CD4-positive, alpha-beta T cell (primary cell): ENCODE measurements around the gene EID2. TPM values are rescaled to one million over a fixed set of nuclear protein-coding genes. Genes with fewer than 3 reads are reported as not detected.

ENCODE experiments used
- ATAC-seq: fragments of 200-7000 bp; cut with Tn5 transposase; one replicate; pipeline ENCODE4 v1.10.0; 2022; ENCODE audit warnings: mild to moderate bottlenecking; ENCODE audit not compliant: poor library complexity
- CTCF ChIA-PET: fragments of 350-600 bp; sonication (Branson Sonifier 250); formaldehyde crosslinking; loops from one replicate; lab custom pipeline; 2021; ENCODE audit warnings: antibody characterized with exemption, inconsistent platforms; lab: Charles Lee
- POLR2A ChIA-PET: fragments of 350-600 bp; sonication (Branson Sonifier 250); formaldehyde crosslinking; loops from one replicate; lab custom pipeline; 2021; ENCODE audit warnings: antibody characterized with exemption, inconsistent platforms; lab: Charles Lee
- DNase-seq, 14 experiments: peaks; one replicate each; pipeline ENCODE4 v3.0.0-alpha.2; 2013 to 2020; ENCODE audit warnings: mixed read lengths in 2 of 14
- H3K27ac ChIP-seq, 2 donors: one replicate each; pipeline versions ENCODE4 v1.5.1 to v1.7.0; 2013; ENCODE audit warnings: low read length in 2 of 2, low read depth in 1 of 2, mild to moderate bottlenecking in 1 of 2
- H3K27me3 ChIP-seq, 2 experiments: 1 replicate in 1 of 2; 2 replicates in 1 of 2; pipeline versions ENCODE4 v1.6.1 to v1.7.0; 2013; ENCODE audit warnings: low read length in 2 of 2, control low read depth in 1 of 2, mild to moderate bottlenecking in 1 of 2, moderate library complexity in 1 of 2; ENCODE audit not compliant: insufficient read depth in 2 of 2, control insufficient read depth in 1 of 2
- H3K36me3 ChIP-seq: one replicate; pipeline ENCODE4 v1.6.1; 2013; ENCODE audit warnings: low read length, control low read depth; ENCODE audit not compliant: insufficient read depth
- H3K4me1 ChIP-seq: one replicate; pipeline ENCODE4 v1.6.1; 2013; ENCODE audit warnings: low read length, control low read depth; ENCODE audit not compliant: insufficient read depth
- H3K4me3 ChIP-seq: one replicate; pipeline ENCODE4 v1.5.1; 2013; ENCODE audit warnings: mild to moderate bottlenecking, low read length, moderate library complexity
- H3K9me3 ChIP-seq, 2 experiments: 1 replicate in 1 of 2; 2 replicates in 1 of 2; pipeline versions ENCODE4 v1.6.1 to v1.7.0; 2013; ENCODE audit warnings: low read length in 2 of 2, mild to moderate bottlenecking in 2 of 2, control low read depth in 1 of 2, moderate library complexity in 1 of 2; ENCODE audit not compliant: control insufficient read depth in 1 of 2, insufficient read depth in 1 of 2
- H3K27ac Mint-ChIP-seq: one replicate; pipeline ENCODE4 v1.8.0; 2020; ENCODE audit warnings: mixed read lengths
- H3K27me3 Mint-ChIP-seq: one replicate; pipeline ENCODE4 v1.8.0; 2021; ENCODE audit warnings: mixed read lengths
- H3K36me3 Mint-ChIP-seq: one replicate; pipeline ENCODE4 v1.8.0; 2021; ENCODE audit warnings: low read depth, mixed read lengths
- H3K4me1 Mint-ChIP-seq: one replicate; pipeline ENCODE4 v1.8.0; 2021; ENCODE audit warnings: low read depth, mixed read lengths
- H3K4me3 Mint-ChIP-seq: one replicate; pipeline ENCODE4 v1.8.0; 2020; ENCODE audit warnings: mild to moderate bottlenecking, mixed read lengths
- H3K9me3 Mint-ChIP-seq: one replicate; pipeline ENCODE4 v1.8.0; 2020; ENCODE audit warnings: mixed read lengths
- intact Hi-C, 2 experiments: fragments of 100-400 bp; cut with DNase I in 1 of 2; cut with micrococcal nuclease in 1 of 2; formaldehyde crosslinking; loops; one replicate each; pipeline versions ENCODE4 v1.15.1 to v1.9.0; 2023 to 2025; cut with DNase I, micrococcal nuclease
- total RNA-seq, 174 experiments: library from RNA in 2 of 174; stranded (reverse) in 2 of 174; gene quantifications; one replicate each; pipeline ENCODE4 v1.2.3 and lab custom pipeline; 2021 to 2026
- TF ChIP-seq, protein P1 (sequence below): fragments of 200-600 bp; IDR thresholded peaks from one replicate; pipeline ENCODE4 v1.8.0; 2022; ENCODE audit warnings: antibody characterized with exemption, mild to moderate bottlenecking

EID2 gene
- total RNA-seq, 2 experiments from 2014 or later = 17.2 to 18.1 TPM

- Histone ChIP-seq H3K27me3 (peaks cover 30 to 47% of the 10 kb centered on the region in 2 experiments), H3K4me3 (peak overlapping the region; percentile 10), H3K36me3 (no peaks in the 10 kb centered on the region), H3K4me1 (peaks cover 28% of the 10 kb centered on the region), H3K27ac (no peak overlapping the region), H3K9me3 (peaks cover 0 to 15% of the 10 kb centered on the region in 2 experiments)
- TF ChIP-seq, protein P1, sequence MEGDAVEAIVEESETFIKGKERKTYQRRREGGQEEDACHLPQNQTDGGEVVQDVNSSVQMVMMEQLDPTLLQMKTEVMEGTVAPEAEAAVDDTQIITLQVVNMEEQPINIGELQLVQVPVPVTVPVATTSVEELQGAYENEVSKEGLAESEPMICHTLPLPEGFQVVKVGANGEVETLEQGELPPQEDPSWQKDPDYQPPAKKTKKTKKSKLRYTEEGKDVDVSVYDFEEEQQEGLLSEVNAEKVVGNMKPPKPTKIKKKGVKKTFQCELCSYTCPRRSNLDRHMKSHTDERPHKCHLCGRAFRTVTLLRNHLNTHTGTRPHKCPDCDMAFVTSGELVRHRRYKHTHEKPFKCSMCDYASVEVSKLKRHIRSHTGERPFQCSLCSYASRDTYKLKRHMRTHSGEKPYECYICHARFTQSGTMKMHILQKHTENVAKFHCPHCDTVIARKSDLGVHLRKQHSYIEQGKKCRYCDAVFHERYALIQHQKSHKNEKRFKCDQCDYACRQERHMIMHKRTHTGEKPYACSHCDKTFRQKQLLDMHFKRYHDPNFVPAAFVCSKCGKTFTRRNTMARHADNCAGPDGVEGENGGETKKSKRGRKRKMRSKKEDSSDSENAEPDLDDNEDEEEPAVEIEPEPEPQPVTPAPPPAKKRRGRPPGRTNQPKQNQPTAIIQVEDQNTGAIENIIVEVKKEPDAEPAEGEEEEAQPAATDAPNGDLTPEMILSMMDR = peak; percentile 3
- intact Hi-C loops = no loop called here
- POLR2A ChIA-PET = interaction anchor here (0.8 to 1.1 kb wide), 2 partner anchors 16 to 18 kb away, joined by 3 to 5 read pairs; partner anchors contain the start of gene TIMM50
- ATAC-seq (peak; percentile 45), DNase-seq (peak in 3 of 14 experiments; percentile 43 to 57 (median 47))
- peak overlapping the region; percentile 31 for H3K4me3 Mint-ChIP-seq
- no peaks in the 10 kb centered on the region for H3K9me3 Mint-ChIP-seq
- H3K36me3 Mint-ChIP-seq = no peaks in the 10 kb centered on the region
- H3K27me3 Mint-ChIP-seq = peaks cover 48% of the 10 kb centered on the region
- H3K4me1 Mint-ChIP-seq = peaks cover 19% of the 10 kb centered on the region
- no peak overlapping the region for H3K27ac Mint-ChIP-seq
- CTCF ChIA-PET = interaction anchor here (1.0 to 1.8 kb wide), 3 partner anchors 24 to 174 kb away, joined by 4 to 8 read pairs (median 4); partner anchors contain the start of gene EID2B
These were observed 41.8 kb downstream of the EID2 start for GRCh38 chr19:39497996-39498797.

DNA sequence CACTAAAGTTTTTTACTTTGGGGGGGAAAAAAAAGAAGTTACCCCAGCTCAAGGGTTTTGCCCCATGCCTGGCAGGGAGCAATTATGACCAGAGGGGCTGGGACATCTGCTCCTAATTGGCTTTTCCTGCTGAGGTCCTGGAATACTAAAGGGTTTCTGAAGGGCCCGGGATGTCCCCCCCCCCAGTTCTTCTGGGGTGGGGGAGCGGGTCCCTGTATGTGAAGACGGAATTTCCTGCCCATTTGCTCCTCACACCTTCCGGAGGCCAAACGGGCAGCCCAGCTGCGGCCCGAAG lies 42.3 kb downstream of the EID2 start:
- no peak overlapping the region for H3K4me3 Mint-ChIP-seq
- peaks cover 16% of the 10 kb centered on the region for H3K4me1 Mint-ChIP-seq
- intact Hi-C loops = no loop called here
- ATAC-seq = no peak
- H3K9me3 ChIP-seq = peaks cover 0 to 14% of the 10 kb centered on the region in 2 experiments
- H3K9me3 Mint-ChIP-seq = no peaks in the 10 kb centered on the region
- H3K27me3 Mint-ChIP-seq = peaks cover 44% of the 10 kb centered on the region
- no peak overlapping the region for H3K4me3 ChIP-seq
- no peak for DNase-seq
- no peak overlapping the region for H3K27ac ChIP-seq
- H3K4me1 ChIP-seq = peaks cover 24% of the 10 kb centered on the region
- H3K36me3 Mint-ChIP-seq = peaks cover 4% of the 10 kb centered on the region
- H3K27me3 ChIP-seq = peaks cover 30 to 45% of the 10 kb centered on the region in 2 experiments
- H3K27ac Mint-ChIP-seq = no peak overlapping the region
- ChIA-PET POLR2A (interaction anchor here (0.8 to 1.1 kb wide), 2 partner anchors 17 kb away, joined by 3 to 5 read pairs; partner anchors contain the start of gene TIMM50), CTCF (interaction anchor here (1.0 to 1.8 kb wide), 3 partner anchors 24 to 174 kb away, joined by 4 to 8 read pairs (median 4); partner anchors contain the start of gene EID2B)
- TF ChIP-seq, protein P1 = peak; percentile 21
- no peaks in the 10 kb centered on the region for H3K36me3 ChIP-seq

DNA sequence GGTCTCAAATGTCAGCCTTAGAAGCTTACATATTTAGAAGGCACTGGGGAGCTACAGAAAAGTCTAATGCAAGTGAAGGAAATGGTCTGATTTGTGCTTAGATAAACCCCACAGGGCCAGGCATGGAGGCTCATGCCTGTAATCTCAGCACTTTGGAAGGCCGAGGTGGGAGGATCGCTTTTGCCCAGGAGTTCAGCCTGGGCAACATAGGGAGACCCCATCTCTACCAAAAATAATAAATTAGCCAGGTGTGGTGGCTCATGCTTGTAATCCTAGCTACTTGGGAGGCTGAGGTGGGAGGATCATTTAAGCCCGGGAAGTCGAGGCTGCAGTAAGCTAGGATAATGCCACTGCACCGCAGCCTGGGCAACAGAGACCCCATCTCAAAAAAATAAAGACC lies 43.9 kb downstream of the EID2 start:
- no peaks in the 10 kb centered on the region for H3K9me3 Mint-ChIP-seq
- H3K27ac Mint-ChIP-seq = no peak overlapping the region
- no peak overlapping the region for H3K4me3 Mint-ChIP-seq
- CTCF ChIA-PET = no interaction called here
- H3K27me3 Mint-ChIP-seq = peaks cover 37% of the 10 kb centered on the region
- TF ChIP-seq, protein P1 = no peak
- Histone ChIP-seq H3K27me3 (peaks cover 30 to 33% of the 10 kb centered on the region in 2 experiments), H3K36me3 (peaks cover 4% of the 10 kb centered on the region), H3K4me3 (no peak overlapping the region), H3K4me1 (peaks cover 20% of the 10 kb centered on the region), H3K9me3 (peaks cover 0 to 8% of the 10 kb centered on the region in 2 experiments), H3K27ac (no peak overlapping the region)
- intact Hi-C loops = no loop called here
- H3K4me1 Mint-ChIP-seq = peaks cover 16% of the 10 kb centered on the region
- ATAC-seq (no peak), DNase-seq (no peak)
- POLR2A ChIA-PET = interaction anchor here (1.3 kb wide), 1 partner anchor 16 kb away, joined by 4 read pairs; the partner anchor contains the start of gene TIMM50
- peaks cover 9% of the 10 kb centered on the region for H3K36me3 Mint-ChIP-seq
